Subcutaneous abdominal adipose tissue (tissue), 5 donors: ENCODE measurements around the gene MAP3K21.

Experiments
- H3K27ac ChIP-seq: one replicate; pipeline ENCODE4 v1.7.0; 2013; ENCODE audit warnings: low read depth, mild to moderate bottlenecking, inconsistent platforms, low read length, moderate library complexity
- H3K27me3 ChIP-seq, 5 donors: one replicate each; pipeline ENCODE4 v1.7.0; 2013; ENCODE audit warnings: low read length in 5 of 5, inconsistent platforms in 1 of 5; ENCODE audit not compliant: control insufficient read depth in 5 of 5, insufficient read depth in 4 of 5
- H3K36me3 ChIP-seq, 5 donors: one replicate each; pipeline ENCODE4 v1.7.0; 2013; ENCODE audit warnings: low read length in 5 of 5; ENCODE audit not compliant: control insufficient read depth in 5 of 5, insufficient read depth in 5 of 5
- H3K4me1 ChIP-seq, 5 donors: one replicate each; pipeline ENCODE4 v1.7.0; 2013; ENCODE audit warnings: low read length in 5 of 5, mild to moderate bottlenecking in 3 of 5, moderate library complexity in 1 of 5; ENCODE audit not compliant: control insufficient read depth in 5 of 5, insufficient read depth in 5 of 5
- H3K4me3 ChIP-seq, 5 donors: one replicate each; pipeline ENCODE4 v1.7.0; 2013; ENCODE audit warnings: low read length in 5 of 5, low read depth in 1 of 5
- H3K9ac ChIP-seq, 5 donors: one replicate each; pipeline ENCODE4 v1.7.0; 2013; ENCODE audit warnings: low read length in 5 of 5, mild to moderate bottlenecking in 4 of 5, moderate library complexity in 3 of 5
- H3K9me3 ChIP-seq, 5 donors: one replicate each; pipeline ENCODE4 v1.7.0; 2013; ENCODE audit warnings: low read length in 5 of 5; ENCODE audit not compliant: control insufficient read depth in 5 of 5
- donor health status: healthy.
- donor health status: healthy.
- donor health status: healthy.
- donor health status: healthy.
- donor health status: healthy.

MAP3K21 gene

DNA sequence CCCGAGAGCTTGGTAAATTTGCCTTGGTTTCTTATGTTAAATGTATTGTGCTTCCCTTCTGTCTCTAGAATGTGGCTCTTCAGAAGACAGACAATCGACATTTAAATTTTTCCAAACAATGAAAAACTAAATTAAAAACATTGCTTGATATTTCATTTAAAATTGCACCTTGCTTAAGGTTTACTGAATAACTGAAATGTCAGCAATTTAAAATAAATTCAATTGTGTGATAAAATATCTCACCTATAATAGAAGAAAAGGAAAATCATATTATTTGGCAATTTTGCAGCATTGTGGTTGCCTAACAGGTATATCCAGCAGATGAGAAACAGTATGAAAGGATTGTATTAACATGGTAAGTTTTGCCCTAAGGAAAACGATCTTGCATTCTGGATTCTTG is 56.5 kb downstream of the MAP3K21 start:
- no peaks in the 10 kb centered on the region for H3K27me3 ChIP-seq
- no peak overlapping the region for H3K9ac ChIP-seq
- H3K4me3 ChIP-seq = no peak overlapping the region
- H3K36me3 ChIP-seq = peaks cover 0 to 7% (median 0%) of the 10 kb centered on the region in 5 donors
- H3K4me1 ChIP-seq = no peaks in the 10 kb centered on the region
- no peak overlapping the region for H3K27ac ChIP-seq
- peaks cover 4 to 14% (median 6%) of the 10 kb centered on the region in 5 donors for H3K9me3 ChIP-seq

DNA sequence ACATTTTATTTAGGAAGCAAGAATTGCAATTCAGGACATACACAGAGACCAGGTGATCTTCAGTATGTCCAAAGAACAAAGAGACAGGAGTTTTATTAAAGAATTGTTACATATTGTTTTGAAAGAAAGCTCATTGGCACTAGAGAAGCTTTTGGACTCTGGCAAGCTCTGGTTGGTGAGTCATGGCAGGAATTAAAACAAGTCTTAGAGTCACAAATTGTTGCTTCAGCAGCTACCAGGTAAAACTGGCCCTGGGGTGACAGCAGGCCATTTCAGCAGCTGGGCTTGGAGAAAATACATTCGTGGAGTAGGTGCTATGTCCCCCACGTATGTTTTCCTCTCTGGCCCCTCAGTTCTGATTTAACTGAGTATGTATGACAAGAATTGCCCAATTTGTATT is 58.8 kb downstream of the MAP3K21 start:
- Histone ChIP-seq H3K9ac (no peak overlapping the region), H3K9me3 (peaks cover 4 to 14% (median 6%) of the 10 kb centered on the region in 5 donors), H3K27ac (no peak overlapping the region)

DNA sequence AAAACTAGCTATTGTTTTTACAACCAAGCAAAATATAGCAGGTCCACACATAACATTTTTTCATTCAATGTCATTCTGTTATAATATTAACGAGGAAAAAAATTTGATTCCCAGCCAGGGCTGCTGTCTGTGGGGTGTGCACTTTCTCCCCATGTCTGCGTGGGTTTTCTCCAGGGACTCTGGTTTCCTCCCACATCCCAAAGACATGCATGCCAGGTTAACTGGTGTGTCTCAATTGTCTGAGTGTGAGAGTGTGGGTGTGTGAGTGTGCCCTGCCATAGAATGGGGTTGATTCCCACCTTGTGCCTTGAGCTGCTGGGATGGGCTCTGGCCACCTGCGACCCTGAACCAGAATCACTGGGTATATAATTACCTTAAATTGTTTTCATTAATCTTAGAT is 60.1 kb downstream of the MAP3K21 start:
- no peak overlapping the region for H3K9ac ChIP-seq
- H3K27ac ChIP-seq = no peak overlapping the region
- no peaks in the 10 kb centered on the region for H3K27me3 ChIP-seq
- no peaks in the 10 kb centered on the region for H3K36me3 ChIP-seq
- H3K4me3 ChIP-seq = no peak overlapping the region
- H3K9me3 ChIP-seq = peaks cover 0 to 10% (median 1%) of the 10 kb centered on the region in 5 donors
- no peaks in the 10 kb centered on the region for H3K4me1 ChIP-seq

More for the DNA sequence above, 58.8 kb downstream of the MAP3K21 start:
- Histone ChIP-seq H3K4me1 (no peaks in the 10 kb centered on the region), H3K4me3 (no peak overlapping the region), H3K36me3 (peaks cover 0 to 4% (median 0%) of the 10 kb centered on the region in 5 donors), H3K27me3 (no peaks in the 10 kb centered on the region)

DNA sequence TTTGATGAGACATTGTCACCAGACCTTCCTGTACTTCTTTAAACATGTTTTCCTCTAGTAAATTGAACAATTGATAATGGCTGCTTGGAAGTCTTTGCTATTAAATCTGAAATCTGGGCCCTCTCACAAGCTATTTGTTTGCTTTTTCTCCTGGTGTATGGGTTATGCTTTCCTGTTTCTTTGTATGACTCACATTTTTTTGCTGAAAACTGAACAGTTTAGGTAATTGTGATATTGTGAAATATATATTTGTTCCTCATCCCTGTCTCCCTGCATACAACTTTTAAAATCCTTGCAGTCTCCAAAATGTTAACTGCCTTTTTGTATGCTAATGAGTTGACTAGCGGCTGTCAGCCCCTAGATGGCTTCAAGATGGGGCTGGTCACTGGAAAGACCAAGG is 61.6 kb downstream of the MAP3K21 start:
- peaks cover 0 to 6% (median 0%) of the 10 kb centered on the region in 5 donors for H3K27me3 ChIP-seq
- H3K36me3 ChIP-seq = no peaks in the 10 kb centered on the region
- H3K9ac ChIP-seq = no peak overlapping the region
- H3K9me3 ChIP-seq = no peaks in the 10 kb centered on the region
- H3K4me3 ChIP-seq = no peak overlapping the region
- no peaks in the 10 kb centered on the region for H3K4me1 ChIP-seq
- no peak overlapping the region for H3K27ac ChIP-seq

DNA sequence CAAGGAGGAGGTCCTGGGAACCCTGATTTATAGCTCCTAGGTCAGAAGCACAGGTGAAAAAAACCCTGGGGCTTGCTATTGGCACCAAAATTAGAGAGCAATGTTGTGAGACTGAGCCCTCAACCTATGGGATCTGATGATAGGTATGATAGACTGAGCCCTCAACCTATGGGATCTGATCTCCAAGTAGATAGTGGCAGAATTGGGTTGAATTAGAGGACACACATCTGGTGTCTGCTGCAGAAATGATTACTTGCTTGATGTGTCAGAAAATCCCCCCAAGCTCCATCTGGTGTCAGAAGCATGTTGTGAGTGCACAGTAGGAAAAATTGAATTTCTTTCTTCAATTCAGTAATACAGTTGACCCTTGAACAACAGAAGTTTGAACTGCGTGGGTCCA is 62.4 kb downstream of the MAP3K21 start:
- Histone ChIP-seq H3K4me3 (no peak overlapping the region), H3K27ac (no peak overlapping the region), H3K27me3 (peaks cover 0 to 8% (median 0%) of the 10 kb centered on the region in 5 donors), H3K4me1 (no peaks in the 10 kb centered on the region), H3K9me3 (no peaks in the 10 kb centered on the region), H3K36me3 (no peaks in the 10 kb centered on the region), H3K9ac (no peak overlapping the region)

DNA sequence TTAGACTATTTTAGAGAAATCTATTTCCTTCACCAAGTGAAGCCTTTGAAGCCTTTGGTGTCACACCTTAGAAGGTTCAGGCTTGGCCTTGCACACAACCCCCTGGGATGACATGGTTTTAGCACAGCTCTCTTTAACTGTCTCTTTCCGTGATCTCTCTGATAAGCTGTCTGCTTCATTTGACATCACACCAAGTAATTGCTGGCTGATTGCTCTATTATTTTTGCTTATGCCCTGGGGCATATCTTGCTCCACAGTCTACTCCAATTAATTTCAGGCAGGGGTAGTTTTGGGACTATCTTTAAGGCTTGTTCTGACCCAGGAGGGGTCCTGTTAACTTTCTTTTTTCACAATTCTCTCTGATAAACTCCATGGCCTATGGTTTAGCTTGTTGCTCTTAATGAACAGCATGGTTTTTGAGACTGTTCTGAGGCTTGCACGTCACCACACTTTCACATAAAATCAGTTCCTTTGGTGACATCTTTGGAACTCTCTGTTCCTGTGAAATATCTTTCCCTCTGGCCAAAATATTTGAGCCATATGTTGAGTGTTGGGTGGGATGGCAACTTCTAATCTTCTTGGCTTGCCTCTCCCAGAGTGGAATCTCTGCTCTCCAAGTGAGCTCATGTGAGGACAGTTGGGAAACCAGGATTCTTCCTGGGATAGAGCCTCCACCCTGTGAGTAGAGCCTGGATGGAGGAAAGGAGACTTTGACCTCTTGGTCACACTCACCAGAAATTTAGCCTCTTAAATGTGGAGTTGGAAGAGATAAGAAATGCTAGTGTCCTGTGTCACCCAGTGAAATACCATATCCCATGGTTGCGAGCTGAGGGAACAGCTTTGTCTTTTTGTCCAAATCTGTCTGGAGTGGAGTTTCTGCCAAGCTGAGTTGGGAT is 63.6 kb downstream of the MAP3K21 start:
- H3K4me1 ChIP-seq = no peaks in the 10 kb centered on the region
- H3K4me3 ChIP-seq = no peak overlapping the region
- no peak overlapping the region for H3K27ac ChIP-seq
- H3K9me3 ChIP-seq = no peaks in the 10 kb centered on the region
- no peak overlapping the region for H3K9ac ChIP-seq
- H3K27me3 ChIP-seq = peaks cover 0 to 8% (median 0%) of the 10 kb centered on the region in 5 donors
- H3K36me3 ChIP-seq = no peaks in the 10 kb centered on the region

DNA sequence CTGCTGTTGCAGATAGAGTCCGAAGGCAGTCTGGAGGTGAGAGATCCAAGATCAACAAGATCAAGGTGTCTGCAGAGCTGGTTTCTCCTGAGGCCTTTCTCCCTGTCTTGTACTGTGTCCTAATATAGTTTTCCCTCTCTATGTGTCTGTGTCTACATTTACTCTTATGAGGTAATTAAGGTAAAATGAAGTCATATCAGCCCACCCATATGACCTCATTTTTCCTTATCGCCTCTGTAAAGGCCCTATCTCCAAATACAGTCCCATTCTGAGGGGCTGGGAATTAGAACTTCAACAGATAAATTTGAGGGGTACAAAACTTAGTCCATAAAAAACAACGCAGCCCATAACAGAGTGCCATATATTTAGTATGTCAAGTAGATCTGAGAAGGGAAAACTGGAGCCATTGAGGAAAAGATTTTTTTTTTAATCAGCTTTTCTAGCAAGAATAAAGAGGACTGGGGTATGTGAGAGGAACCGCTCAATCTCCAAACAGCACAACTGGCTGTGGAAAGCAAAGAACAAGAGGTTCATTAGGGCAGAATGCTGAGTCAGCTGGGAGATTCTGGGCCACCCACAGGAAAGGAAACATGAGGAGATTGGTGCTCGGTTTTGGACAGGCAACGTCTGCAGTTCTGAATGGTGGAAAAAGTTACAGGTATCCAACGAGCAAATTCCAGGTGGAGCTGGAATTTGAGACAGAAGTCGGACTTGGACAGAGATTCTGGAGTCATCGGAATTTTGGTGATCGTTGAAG is 65.7 kb downstream of the MAP3K21 start:
- no peaks in the 10 kb centered on the region for H3K36me3 ChIP-seq
- no peak overlapping the region for H3K27ac ChIP-seq
- H3K9ac ChIP-seq = no peak overlapping the region

DNA sequence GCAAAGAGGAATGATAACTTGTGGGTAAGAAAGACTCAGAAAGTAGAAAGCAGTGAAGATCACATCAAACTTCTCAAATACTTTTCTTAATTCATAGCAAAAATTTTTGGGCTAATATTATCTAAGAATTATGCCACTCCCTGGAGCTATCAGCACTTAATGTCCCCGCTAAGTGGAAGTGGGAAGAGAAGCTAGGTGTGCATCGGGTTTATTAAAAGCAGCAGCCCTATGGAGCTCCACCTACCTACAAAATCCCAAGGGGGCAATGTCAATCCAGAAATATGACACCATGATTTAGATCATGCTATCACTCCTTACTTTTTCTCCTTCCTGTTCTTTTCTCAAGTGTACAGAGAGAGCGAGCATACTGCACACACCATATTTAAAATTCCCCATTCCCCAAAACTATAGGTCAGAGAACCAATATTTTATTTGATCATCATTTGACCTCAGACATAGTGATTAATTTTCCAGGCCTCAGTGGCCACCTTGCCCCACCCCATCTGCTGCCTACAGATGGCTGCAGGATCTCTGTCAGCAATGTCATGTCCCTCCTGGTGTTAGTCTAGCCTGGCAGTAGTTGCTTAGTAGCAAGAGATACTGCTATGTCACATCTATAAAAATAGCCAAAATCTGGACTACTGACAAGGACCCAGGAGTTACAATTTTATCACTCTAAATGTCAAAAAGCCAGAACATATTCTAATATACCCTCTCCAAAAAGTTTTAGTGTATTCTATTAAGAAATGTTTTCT is 66.6 kb downstream of the MAP3K21 start:
- Histone ChIP-seq H3K27me3 (peaks cover 0 to 8% (median 4%) of the 10 kb centered on the region in 5 donors), H3K27ac (no peak overlapping the region), H3K9me3 (no peaks in the 10 kb centered on the region), H3K4me1 (no peaks in the 10 kb centered on the region), H3K9ac (no peak overlapping the region), H3K4me3 (no peak overlapping the region), H3K36me3 (no peaks in the 10 kb centered on the region)

More for the DNA sequence above, 65.7 kb downstream of the MAP3K21 start:
- Histone ChIP-seq H3K4me1 (no peaks in the 10 kb centered on the region), H3K4me3 (no peak overlapping the region), H3K27me3 (peaks cover 0 to 8% (median 4%) of the 10 kb centered on the region in 5 donors), H3K9me3 (no peaks in the 10 kb centered on the region)

DNA sequence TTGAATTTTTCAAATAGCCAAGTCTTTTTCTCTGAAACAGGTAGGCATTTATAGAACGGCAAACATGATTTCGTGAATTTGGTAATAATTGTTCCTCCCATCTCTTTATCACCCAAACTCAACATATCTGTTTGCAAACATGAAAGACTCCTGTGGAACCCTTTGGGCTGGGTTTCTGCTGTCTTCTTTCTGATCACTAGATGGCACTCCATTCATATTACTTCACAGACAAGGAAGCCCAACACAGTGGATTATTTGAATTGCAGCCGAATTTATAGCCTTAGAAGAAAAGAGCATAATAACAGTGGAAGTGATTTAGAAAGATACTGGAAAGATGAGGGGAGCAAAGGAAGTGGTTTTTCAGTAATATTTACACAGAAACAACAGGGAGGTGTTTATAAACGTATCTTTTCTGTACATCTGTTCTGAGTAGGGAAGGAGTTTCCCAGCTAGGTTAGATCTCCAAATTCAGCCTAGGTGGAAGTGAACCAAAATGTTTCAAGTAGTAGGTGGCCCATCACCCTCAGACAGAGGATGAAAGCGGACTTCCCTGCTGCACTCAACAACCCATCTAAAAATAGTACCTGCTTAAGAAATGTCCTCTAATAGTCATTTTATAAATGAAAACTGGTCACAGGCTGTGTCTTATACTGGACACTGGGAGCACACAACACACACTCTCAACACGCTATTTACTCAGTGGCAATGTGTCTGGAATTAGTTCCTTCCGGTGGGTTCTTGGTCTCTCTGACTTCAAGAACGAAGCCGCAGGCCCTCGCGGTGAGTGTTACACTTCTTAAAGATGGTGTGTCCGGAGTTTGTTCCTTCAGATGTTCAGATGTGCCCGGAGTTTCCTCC is 67.6 kb downstream of the MAP3K21 start:
- Histone ChIP-seq H3K4me1 (no peaks in the 10 kb centered on the region), H3K27ac (no peak overlapping the region), H3K9me3 (no peaks in the 10 kb centered on the region), H3K27me3 (peaks cover 0 to 8% (median 4%) of the 10 kb centered on the region in 5 donors), H3K4me3 (no peak overlapping the region), H3K36me3 (no peaks in the 10 kb centered on the region), H3K9ac (no peak overlapping the region)
